Panc1 (cell line): ENCODE results near the gene ELFN2. TPM values are rescaled to one million over a fixed set of nuclear protein-coding genes. Genes with fewer than 3 reads are reported as not detected.

ENCODE experiments used
- ATAC-seq: fragments of 200-7000 bp; cut with Tn5 transposase; 2 replicates; pipeline ENCODE4 v1.9.1; 2020; ENCODE audit warnings: mild to moderate bottlenecking, moderate library complexity
- BruUV-seq: library from RNA; stranded (reverse); fragments of 400-500 nt; replicated peaks from 2 replicates; lab custom pipeline; 2021; lab: Mats Ljungman, UMichigan
- CTCF ChIA-PET: fragments of 300-600 bp; sonication (Branson Sonifier 250); formaldehyde crosslinking; loops from one replicate; lab custom pipeline; 2022; ENCODE audit warnings: antibody characterized with exemption; lab: Charles Lee
- POLR2A ChIA-PET: fragments of 300-600 bp; sonication (Branson Sonifier 250); formaldehyde crosslinking; loops from one replicate; lab custom pipeline; 2022; ENCODE audit warnings: antibody characterized with exemption; lab: Charles Lee
- DNase-seq: peaks from one replicate; pipeline ENCODE4 v3.0.0-alpha.2; 2010; ENCODE audit warnings: low read depth, low spot score
- H3K27ac ChIP-seq: 2 replicates; pipeline ENCODE4 v1.5.1; 2011; ENCODE audit warnings: mild to moderate bottlenecking, low read length, inconsistent platforms
- H3K27me3 ChIP-seq: fragments of 200-500 bp; sonication (Bioruptor generic); 2 replicates; pipeline ENCODE4 v1.6.0; 2014; ENCODE audit warnings: low read length, inconsistent platforms; ENCODE audit not compliant: control insufficient read depth, insufficient read depth
- H3K36me3 ChIP-seq: fragments of 200-500 bp; sonication (Bioruptor generic); 2 replicates; pipeline ENCODE4 v1.5.1; 2014; ENCODE audit warnings: inconsistent platforms, mild to moderate bottlenecking, low read length, moderate library complexity; ENCODE audit not compliant: control insufficient read depth, insufficient read depth
- H3K4me1 ChIP-seq: 2 replicates; pipeline ENCODE4 v1.5.1; 2011; ENCODE audit warnings: inconsistent platforms, mild to moderate bottlenecking, low read length, moderate library complexity; ENCODE audit not compliant: control insufficient read depth, insufficient read depth
- H3K4me3 ChIP-seq, 2 experiments: 2 replicates each; pipeline ENCODE4 v1.5.1; 2011 to 2012; ENCODE audit warnings: low read depth in 2 of 2, low read length in 2 of 2, mild to moderate bottlenecking in 2 of 2, inconsistent platforms in 1 of 2, moderate library complexity in 1 of 2
- H3K9me3 ChIP-seq: fragments of 200-500 bp; sonication (Bioruptor generic); 2 replicates; pipeline ENCODE4 v1.5.1; 2014; ENCODE audit warnings: low read depth, mild to moderate bottlenecking, inconsistent platforms, low read length, moderate library complexity; ENCODE audit not compliant: control insufficient read depth, insufficient read depth
- POLR2AphosphoS5 ChIP-seq: IDR thresholded peaks from 2 replicates; pipeline ENCODE4 v1.6.1; 2012; ENCODE audit warnings: mild to moderate bottlenecking, low read depth, low read length, moderate library complexity
- SIN3A ChIP-seq: IDR thresholded peaks from 2 replicates; pipeline ENCODE4 v1.6.1; 2012; ENCODE audit warnings: low read depth, mild to moderate bottlenecking, low read length, moderate library complexity, borderline replicate concordance; ENCODE audit not compliant: insufficient read depth
- TCF7L2 ChIP-seq: IDR thresholded peaks from 2 replicates; pipeline ENCODE4 v1.6.1; 2011; ENCODE audit warnings: mild to moderate bottlenecking, low read depth, low read length, inconsistent platforms
- in situ Hi-C: cut with HindIII; loops from 2 replicates; pipeline ENCODE4 v1.10.0; 2016; ENCODE audit warnings: low sequenced_read_pairs, low pct_unique_long_range_greater_than_20kb
- intact Hi-C: fragments of 100-400 bp; cut with micrococcal nuclease; formaldehyde crosslinking; loops from one replicate; pipeline ENCODE4 v1.10.0; 2022; ENCODE audit not compliant: unreplicated experiment
- total RNA-seq: library from RNA; stranded (reverse); gene quantifications from one replicate; pipeline ENCODE4 v1.2.1, GENCODE V29; 2021; ENCODE audit not compliant: unreplicated experiment
- TF ChIP-seq, protein P1 (sequence below), 2 experiments: IDR thresholded peaks; 2 replicates each; pipeline ENCODE4 v1.6.1; 2011 to 2012; ENCODE audit warnings: low read depth in 2 of 2, control low read depth in 1 of 2, low read length in 1 of 2, mild to moderate bottlenecking in 1 of 2, moderate library complexity in 1 of 2; ENCODE audit not compliant: insufficient read depth in 1 of 2
- TF ChIP-seq, protein P2 (sequence below): fragments of 450-650 bp; IDR thresholded peaks from 2 replicates; pipeline ENCODE4 v1.5.1; 2017; ENCODE audit warnings: mild to moderate bottlenecking

The ELFN2 gene
- total RNA-seq, 1 experiment from 2014 or later = 2.9 TPM

DNA sequence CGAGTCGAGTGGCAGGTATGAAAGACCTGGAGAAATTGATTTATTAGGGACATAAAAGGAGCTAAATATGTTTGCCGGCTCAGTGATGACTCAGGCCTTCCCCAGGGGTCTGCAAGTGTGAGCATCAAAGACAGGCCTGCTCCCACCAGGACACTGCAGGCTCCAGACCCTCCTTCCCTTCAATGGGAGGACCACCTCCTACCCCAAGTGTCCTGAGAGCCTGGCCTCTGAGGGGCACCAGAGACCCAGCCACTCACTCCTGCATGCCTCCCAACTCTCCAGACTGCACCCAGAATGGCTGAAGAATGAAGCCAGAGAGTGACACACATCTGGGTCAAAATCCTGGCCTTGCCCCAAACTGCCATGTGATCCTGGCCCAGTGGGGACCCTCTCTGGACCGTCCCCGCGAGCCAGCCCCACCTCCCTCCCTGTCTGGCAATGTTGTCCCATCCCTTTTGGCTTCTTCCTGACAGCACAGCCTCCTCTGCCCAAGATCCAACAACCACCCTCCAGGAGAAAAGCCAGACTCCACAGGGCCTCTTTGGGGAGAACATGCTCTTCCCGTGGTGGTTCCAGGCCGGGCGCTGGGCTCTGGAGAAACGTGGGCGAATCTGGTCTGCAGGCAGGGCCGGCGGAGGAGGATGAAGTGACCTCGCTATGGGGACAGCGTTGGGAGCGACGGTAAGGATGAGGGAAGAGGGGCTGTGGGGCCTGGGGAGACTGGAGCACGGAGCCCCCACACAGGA, 108.7 kb downstream of the ELFN2 start:
- Histone ChIP-seq H3K9me3 (no peaks in the 10 kb centered on the region), H3K4me3 (no peak overlapping the region), H3K36me3 (no peaks in the 10 kb centered on the region), H3K27ac (no peak overlapping the region), H3K27me3 (no peaks in the 10 kb centered on the region), H3K4me1 (peaks cover 20% of the 10 kb centered on the region)
- TF ChIP-seq SIN3A (no peak), TCF7L2 (no peak), POLR2AphosphoS5 (no peak)
- TF ChIP-seq, protein P1, sequence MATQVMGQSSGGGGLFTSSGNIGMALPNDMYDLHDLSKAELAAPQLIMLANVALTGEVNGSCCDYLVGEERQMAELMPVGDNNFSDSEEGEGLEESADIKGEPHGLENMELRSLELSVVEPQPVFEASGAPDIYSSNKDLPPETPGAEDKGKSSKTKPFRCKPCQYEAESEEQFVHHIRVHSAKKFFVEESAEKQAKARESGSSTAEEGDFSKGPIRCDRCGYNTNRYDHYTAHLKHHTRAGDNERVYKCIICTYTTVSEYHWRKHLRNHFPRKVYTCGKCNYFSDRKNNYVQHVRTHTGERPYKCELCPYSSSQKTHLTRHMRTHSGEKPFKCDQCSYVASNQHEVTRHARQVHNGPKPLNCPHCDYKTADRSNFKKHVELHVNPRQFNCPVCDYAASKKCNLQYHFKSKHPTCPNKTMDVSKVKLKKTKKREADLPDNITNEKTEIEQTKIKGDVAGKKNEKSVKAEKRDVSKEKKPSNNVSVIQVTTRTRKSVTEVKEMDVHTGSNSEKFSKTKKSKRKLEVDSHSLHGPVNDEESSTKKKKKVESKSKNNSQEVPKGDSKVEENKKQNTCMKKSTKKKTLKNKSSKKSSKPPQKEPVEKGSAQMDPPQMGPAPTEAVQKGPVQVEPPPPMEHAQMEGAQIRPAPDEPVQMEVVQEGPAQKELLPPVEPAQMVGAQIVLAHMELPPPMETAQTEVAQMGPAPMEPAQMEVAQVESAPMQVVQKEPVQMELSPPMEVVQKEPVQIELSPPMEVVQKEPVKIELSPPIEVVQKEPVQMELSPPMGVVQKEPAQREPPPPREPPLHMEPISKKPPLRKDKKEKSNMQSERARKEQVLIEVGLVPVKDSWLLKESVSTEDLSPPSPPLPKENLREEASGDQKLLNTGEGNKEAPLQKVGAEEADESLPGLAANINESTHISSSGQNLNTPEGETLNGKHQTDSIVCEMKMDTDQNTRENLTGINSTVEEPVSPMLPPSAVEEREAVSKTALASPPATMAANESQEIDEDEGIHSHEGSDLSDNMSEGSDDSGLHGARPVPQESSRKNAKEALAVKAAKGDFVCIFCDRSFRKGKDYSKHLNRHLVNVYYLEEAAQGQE (IDR thresholded peaks at IDR 0.05; ENCODE audit: insufficient read depth in 1 of 2, low read depth in 2 of 2, low read length in 1 of 2) = no peak
- TF ChIP-seq, protein P2, sequence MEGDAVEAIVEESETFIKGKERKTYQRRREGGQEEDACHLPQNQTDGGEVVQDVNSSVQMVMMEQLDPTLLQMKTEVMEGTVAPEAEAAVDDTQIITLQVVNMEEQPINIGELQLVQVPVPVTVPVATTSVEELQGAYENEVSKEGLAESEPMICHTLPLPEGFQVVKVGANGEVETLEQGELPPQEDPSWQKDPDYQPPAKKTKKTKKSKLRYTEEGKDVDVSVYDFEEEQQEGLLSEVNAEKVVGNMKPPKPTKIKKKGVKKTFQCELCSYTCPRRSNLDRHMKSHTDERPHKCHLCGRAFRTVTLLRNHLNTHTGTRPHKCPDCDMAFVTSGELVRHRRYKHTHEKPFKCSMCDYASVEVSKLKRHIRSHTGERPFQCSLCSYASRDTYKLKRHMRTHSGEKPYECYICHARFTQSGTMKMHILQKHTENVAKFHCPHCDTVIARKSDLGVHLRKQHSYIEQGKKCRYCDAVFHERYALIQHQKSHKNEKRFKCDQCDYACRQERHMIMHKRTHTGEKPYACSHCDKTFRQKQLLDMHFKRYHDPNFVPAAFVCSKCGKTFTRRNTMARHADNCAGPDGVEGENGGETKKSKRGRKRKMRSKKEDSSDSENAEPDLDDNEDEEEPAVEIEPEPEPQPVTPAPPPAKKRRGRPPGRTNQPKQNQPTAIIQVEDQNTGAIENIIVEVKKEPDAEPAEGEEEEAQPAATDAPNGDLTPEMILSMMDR = no peak; the same call in 1 of the 2 replicates
- ATAC-seq (no peak), DNase-seq (no peak)
- POLR2A ChIA-PET = no interaction called here
- BruUV-seq = no TSS peak
- intact Hi-C loops = loop anchor here (5.0 kb wide), 1 partner anchor 109 kb away; the partner anchor contains the start of gene ELFN2
- in situ Hi-C loops = no loop called here
- CTCF ChIA-PET = interaction anchor here (0.8 to 2.7 kb wide), 2 partner anchors 110 to 138 kb away, joined by 4 to 10 read pairs; no protein-coding TSS in a partner anchor

Other genes starting within 250 kb of the ELFN2 start
- 25.0 TPM for gene C1QTNF6, start 239.2 kb downstream of the ELFN2 start, total RNA-seq
- 0.08 TPM for gene SSTR3, start 215.0 kb downstream of the ELFN2 start, total RNA-seq
- gene RAC2, start 183.2 kb downstream of the ELFN2 start, total RNA-seq = 1.5 TPM
- gene CYTH4, start 145.0 kb downstream of the ELFN2 start, total RNA-seq = 1.3 TPM
- gene MFNG, start 58.9 kb upstream of the ELFN2 start, total RNA-seq = 7.1 TPM
- 43.1 TPM for gene CARD10, start 91.9 kb upstream of the ELFN2 start, total RNA-seq
- 62.5 TPM for gene CDC42EP1, start 133.0 kb upstream of the ELFN2 start, total RNA-seq
- not detected for gene LGALS2, start 152.6 kb upstream of the ELFN2 start, total RNA-seq
- 45.4 TPM for gene GGA1, start 181.4 kb upstream of the ELFN2 start, total RNA-seq
- 6.8 TPM for gene SH3BP1, start 212.2 kb upstream of the ELFN2 start, total RNA-seq
- 17.6 TPM for gene PDXP, start 231.2 kb upstream of the ELFN2 start, total RNA-seq
- 1,518 TPM for gene LGALS1, start 248.2 kb upstream of the ELFN2 start, total RNA-seq